Right lung (tissue), 5 donors: ENCODE results near the gene NFKB2. TPM values are rescaled to one million over a fixed set of nuclear protein-coding genes. Genes with fewer than 3 reads are reported as not detected.

Experiments
- DNase-seq, 2 donors: peaks; one replicate each; pipeline ENCODE4 v3.0.0-alpha.2; 2013
- polyA plus RNA-seq, 5 donors: library from polyadenylated mRNA; unstranded; fragments of 120-200 nt; gene quantifications; one replicate each; pipeline versions ENCODE4 v1.2.1 to v1.2.3, GENCODE V29; 2013; ENCODE audit warnings: inconsistent platforms in 1 of 5, low replicate concordance in 1 of 5; ENCODE audit not compliant: insufficient read length in 5 of 5, insufficient read depth in 1 of 5

Gene NFKB2
- polyA plus RNA-seq, 5 donors: 17.1 to 25.7 (median 24.6) TPM

- DNase-seq: no peak
Observed at GRCh38 chr10:102408131-102408727, 12.7 kb downstream of the NFKB2 start.

GRCh38 chr10:102408728-102409603, 13.5 kb downstream of the NFKB2 start:
- DNase-seq: peak; percentile 72 to 78

- no peak for DNase-seq
Observed at GRCh38 chr10:102409604-102410428, 14.3 kb downstream of the NFKB2 start.

GRCh38 chr10:102410429-102411073, 15.0 kb downstream of the NFKB2 start:
- no peak for DNase-seq

GRCh38 chr10:102411341-102412255, 16.1 kb downstream of the NFKB2 start:
- no peak for DNase-seq

- DNase-seq: no peak
Observed at GRCh38 chr10:102412293-102412692, 16.8 kb downstream of the NFKB2 start.

- no peak for DNase-seq
Observed at GRCh38 chr10:102413053-102413705, 17.7 kb downstream of the NFKB2 start.

- no peak for DNase-seq
Observed at GRCh38 chr10:102413806-102414561, 18.5 kb downstream of the NFKB2 start.

GRCh38 chr10:102414749-102415148, 19.2 kb downstream of the NFKB2 start:
- DNase-seq: no peak

GRCh38 chr10:102416283-102416682, 20.8 kb downstream of the NFKB2 start:
- DNase-seq: no peak

GRCh38 chr10:102416695-102417094, 21.2 kb downstream of the NFKB2 start:
- DNase-seq: no peak

GRCh38 chr10:102418622-102419268, 23.2 kb downstream of the NFKB2 start, which contains the start of gene PSD:
TSS of gene PSD (minus strand) at chr10:102418785. CDS start at chr10:102417038, 1,747 bp downstream.
- DNase-seq: no peak

- no peak for DNase-seq
Observed at GRCh38 chr10:102419269-102420180, 24.0 kb downstream of the NFKB2 start.

- DNase-seq: no peak
Observed at GRCh38 chr10:102420181-102420713, 24.7 kb downstream of the NFKB2 start.

- DNase-seq: peak; percentile 97
Observed at GRCh38 chr10:102420714-102421506, 25.4 kb downstream of the NFKB2 start, which contains the start of gene FBXL15. TSS of gene FBXL15 (plus strand) at chr10:102420836. CDS start at chr10:102421130, 294 bp downstream.

- no peak for DNase-seq
Observed at GRCh38 chr10:102421507-102421756, 25.9 kb downstream of the NFKB2 start.
